HEK293T (cell line): ENCODE results near the gene FHIT.

Experiments
- BHLHE40 ChIP-seq: fragments of 450-650 bp; IDR thresholded peaks from 2 replicates; pipeline ENCODE4 v1.6.1; 2016; ENCODE audit warnings: mild to moderate bottlenecking, moderate library complexity, borderline replicate concordance
- ELF4 ChIP-seq: fragments of 450-650 bp; IDR thresholded peaks from 2 replicates; pipeline ENCODE4 v1.6.1; 2017; ENCODE audit warnings: antibody characterized with exemption
- ZNF384 ChIP-seq: fragments of 450-650 bp; IDR thresholded peaks from 2 replicates; pipeline ENCODE4 v1.6.1; 2016

GRCh38 chr3:60760145-60760544, 491.1 kb downstream of the FHIT start:
- TF ChIP-seq ZNF384 (no peak), ELF4 (no peak), BHLHE40 (no peak)
